Kidney epithelial cell (primary cell): ENCODE results near the gene KDSR. TPM values are rescaled to one million over a fixed set of nuclear protein-coding genes. Genes with fewer than 3 reads are reported as not detected.

Source experiments
- DNase-seq: peaks from one replicate; pipeline ENCODE4 v3.0.0-alpha.2; 2010; ENCODE audit warnings: low read depth
- H3K27me3 ChIP-seq: 2 replicates; pipeline ENCODE4 v1.6.0; 2011; ENCODE audit warnings: low read length; ENCODE audit not compliant: control insufficient read depth, insufficient read depth
- H3K36me3 ChIP-seq: 2 replicates; pipeline ENCODE4 v1.5.1; 2011; ENCODE audit warnings: low read length; ENCODE audit not compliant: control insufficient read depth, insufficient read depth
- H3K4me3 ChIP-seq: 2 replicates; pipeline ENCODE4 v1.5.1; 2011; ENCODE audit warnings: low read depth, mild to moderate bottlenecking, control low read depth, low read length
- total RNA-seq: library from RNA; depleted of rRNA; stranded (reverse); fragments of >200 nt; gene quantifications from 2 replicates; pipeline ENCODE4 v1.2.3, GENCODE V29; 2015
- TF ChIP-seq, protein P1 (sequence below): IDR thresholded peaks from 2 replicates; pipeline ENCODE4 v1.5.1; 2011; ENCODE audit warnings: mild to moderate bottlenecking, moderate library complexity, low read length, control low read depth, inconsistent platforms; ENCODE audit not compliant: insufficient read depth, poor library complexity, severe bottlenecking

The KDSR gene
- total RNA-seq, 1 donor from 2014 or later = 32.1 TPM

DNA sequence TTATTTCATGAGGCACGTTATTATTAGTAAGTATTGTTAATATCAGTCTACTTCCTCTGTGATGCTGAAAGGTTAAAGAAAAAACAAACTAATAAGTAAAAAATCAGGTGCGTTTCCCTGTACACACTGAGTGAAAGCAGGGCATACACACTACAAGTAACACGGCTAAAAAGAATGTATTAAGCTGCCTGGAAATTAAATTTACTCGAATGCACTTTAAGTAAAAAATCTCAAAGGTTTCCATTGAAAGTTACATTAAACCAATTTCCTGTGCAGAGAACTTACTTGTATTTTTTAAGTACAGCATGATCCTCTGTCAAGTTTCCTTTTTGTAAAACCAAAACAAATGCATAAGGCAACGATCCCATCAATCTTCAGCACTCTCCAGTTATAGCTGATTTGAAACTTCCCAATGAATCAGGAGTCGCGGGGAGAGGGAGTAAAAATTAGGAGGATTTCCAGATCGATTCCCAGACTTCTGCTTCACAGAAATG is 48.1 kb downstream of the KDSR start:
- no peaks in the 10 kb centered on the region for H3K36me3 ChIP-seq
- peaks cover 2% of the 10 kb centered on the region for H3K27me3 ChIP-seq
- DNase-seq = no peak
- H3K4me3 ChIP-seq = peak overlapping the region; percentile 74
- TF ChIP-seq, protein P1, sequence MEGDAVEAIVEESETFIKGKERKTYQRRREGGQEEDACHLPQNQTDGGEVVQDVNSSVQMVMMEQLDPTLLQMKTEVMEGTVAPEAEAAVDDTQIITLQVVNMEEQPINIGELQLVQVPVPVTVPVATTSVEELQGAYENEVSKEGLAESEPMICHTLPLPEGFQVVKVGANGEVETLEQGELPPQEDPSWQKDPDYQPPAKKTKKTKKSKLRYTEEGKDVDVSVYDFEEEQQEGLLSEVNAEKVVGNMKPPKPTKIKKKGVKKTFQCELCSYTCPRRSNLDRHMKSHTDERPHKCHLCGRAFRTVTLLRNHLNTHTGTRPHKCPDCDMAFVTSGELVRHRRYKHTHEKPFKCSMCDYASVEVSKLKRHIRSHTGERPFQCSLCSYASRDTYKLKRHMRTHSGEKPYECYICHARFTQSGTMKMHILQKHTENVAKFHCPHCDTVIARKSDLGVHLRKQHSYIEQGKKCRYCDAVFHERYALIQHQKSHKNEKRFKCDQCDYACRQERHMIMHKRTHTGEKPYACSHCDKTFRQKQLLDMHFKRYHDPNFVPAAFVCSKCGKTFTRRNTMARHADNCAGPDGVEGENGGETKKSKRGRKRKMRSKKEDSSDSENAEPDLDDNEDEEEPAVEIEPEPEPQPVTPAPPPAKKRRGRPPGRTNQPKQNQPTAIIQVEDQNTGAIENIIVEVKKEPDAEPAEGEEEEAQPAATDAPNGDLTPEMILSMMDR = no peak

DNA sequence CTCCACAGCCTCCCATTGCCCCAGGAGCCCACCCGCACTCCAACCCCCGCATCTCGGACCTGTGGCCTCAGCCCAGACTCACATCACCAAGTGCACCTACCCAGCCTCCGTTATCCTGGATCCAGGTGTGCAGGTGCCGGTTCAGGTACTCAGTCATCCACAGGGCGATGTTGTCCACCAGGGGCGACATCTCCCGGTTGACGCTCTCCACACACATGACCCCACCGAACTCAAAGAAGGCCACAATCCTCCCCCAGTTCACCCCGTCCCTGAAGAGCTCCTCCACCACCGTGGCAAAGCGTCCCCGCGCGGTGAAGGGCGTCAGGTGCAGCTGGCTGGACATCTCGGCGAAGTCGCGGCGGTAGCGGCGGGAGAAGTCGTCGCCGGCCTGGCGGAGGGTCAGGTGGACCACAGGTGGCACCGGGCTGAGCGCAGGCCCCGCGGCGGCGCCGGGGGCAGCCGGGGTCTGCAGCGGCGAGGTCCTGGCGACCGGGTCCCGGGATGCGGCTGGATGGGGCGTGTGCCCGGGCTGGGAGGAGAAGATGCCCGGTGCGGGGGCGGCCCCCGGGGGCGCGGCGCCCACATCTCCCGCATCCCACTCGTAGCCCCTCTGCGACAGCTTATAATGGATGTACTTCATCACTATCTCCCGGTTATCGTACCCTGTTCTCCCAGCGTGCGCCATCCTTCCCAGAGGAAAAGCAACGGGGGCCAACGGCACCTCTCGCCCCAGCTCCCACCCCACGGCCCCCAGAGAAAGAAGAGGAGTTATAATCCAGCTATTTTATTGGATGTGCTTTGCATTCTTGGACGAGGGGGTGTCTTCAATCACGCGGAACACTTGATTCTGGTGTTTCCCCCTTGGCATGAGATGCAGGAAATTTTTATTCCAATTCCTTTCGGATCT is 48.8 kb downstream of the KDSR start:
- DNase-seq = no peak
- Histone ChIP-seq H3K27me3 (peaks cover 2% of the 10 kb centered on the region), H3K4me3 (peak overlapping the region; percentile 74), H3K36me3 (no peaks in the 10 kb centered on the region)
- TF ChIP-seq, protein P1 = peak; percentile 86

DNA sequence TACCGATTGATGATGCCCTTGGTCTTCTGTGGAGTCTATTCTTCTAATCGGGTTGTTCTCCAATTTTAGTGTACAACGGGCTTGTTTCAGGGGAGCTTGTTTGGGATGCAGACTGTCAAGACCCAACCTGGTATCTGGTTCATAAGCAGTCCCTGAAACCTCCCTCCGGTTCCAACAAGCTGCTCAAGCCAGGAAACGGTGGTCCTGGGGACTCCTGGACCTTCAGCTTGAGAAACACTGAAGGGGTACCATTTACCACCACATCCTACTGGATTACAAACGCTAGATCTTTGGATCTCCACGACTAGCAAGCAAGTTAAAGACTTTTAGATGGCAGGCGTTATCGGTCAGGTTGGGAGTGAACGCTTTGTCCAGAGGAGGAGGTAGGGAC is 49.5 kb downstream of the KDSR start:
- no peak for DNase-seq
- TF ChIP-seq, protein P1 = no peak
- Histone ChIP-seq H3K36me3 (no peaks in the 10 kb centered on the region), H3K4me3 (peak overlapping the region; percentile 74), H3K27me3 (peaks cover 2% of the 10 kb centered on the region)

DNA sequence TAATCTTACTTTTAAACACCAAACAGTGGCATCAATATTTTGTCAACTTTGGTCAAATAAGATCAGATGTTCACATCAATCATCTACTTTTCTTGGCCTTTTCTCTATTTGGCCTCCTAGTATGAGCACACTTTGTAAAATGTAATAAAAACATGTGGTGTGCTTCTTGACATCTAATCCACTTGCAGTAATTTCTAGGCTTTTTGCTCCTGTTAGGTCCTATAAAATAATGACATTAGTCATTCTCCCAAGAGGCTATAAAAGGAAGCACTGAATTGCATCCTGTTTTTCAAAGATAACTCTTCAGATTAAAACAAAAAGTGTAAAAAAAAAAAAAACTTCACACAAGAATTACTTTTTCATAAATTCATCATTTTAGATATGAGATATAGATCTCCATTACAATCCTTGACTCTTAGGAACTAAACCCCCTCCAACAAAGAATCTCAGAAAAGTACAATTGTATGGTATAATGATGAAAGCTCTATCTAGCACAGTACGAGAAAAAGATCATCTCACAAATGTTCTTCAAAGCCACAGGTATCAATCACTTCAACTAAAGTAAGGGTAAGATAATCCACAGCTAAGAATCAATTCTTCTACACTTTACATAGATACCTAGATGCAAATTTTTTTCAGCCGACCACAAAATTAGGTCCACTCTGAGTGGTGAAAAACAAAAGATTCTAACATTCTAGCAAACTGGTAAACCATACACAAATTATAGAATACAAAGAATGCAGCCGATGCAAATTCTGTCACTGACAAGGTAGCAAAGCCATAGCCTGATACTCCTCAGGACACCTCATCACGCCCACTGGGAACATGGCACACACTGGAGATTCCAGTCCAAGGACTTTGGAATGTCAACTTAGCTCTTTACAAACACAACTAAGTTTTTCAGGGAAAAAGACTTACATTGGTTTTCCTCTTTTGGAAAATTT is 50.1 kb downstream of the KDSR start:
- H3K27me3 ChIP-seq = peaks cover 2% of the 10 kb centered on the region
- H3K36me3 ChIP-seq = no peaks in the 10 kb centered on the region
- no peak for DNase-seq
- TF ChIP-seq, protein P1 = no peak
- H3K4me3 ChIP-seq = peak overlapping the region; percentile 74

DNA sequence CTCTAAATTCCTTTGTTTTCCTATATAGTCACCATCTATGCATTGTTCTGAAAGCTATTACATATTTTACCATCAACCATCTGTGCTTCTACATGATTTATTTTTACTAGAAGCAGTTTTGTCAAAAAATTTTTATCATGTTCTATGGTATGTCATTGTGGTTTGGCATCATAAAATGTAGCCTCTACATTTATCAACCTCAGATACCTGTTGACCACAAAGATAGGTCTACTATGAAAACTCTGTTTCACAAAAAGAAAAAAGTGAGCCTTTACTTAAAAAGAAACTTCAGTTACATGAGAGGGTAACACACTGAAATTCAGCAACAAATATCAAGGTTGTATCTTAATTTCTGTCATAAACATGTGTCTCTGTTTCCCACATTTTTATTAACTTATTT is 51.1 kb downstream of the KDSR start:
- no peak for DNase-seq
- TF ChIP-seq, protein P1 = no peak
- Histone ChIP-seq H3K36me3 (no peaks in the 10 kb centered on the region), H3K27me3 (peaks cover 2% of the 10 kb centered on the region), H3K4me3 (no peak overlapping the region)
